ENCODE results near the gene ANKS3. TPM values are rescaled to one million over a fixed set of nuclear protein-coding genes. Genes with fewer than 3 reads are reported as not detected.

Gene ANKS3
- total and polyA plus RNA-seq, 8 donors: 11.6 to 183 (median 25.9) TPM

- no peak for DNase-seq
- WGBS, 5 donors: 92 to 97% (median 95%) methylated on average over 8 of the region's 8 CpGs
- no peak overlapping the region for H3K4me3 ChIP-seq
- peaks cover 0 to 11% (median 10%) of the 10 kb centered on the region in 4 donors for H3K4me1 ChIP-seq
- intact Hi-C loops (cut with DNase I; ENCODE audit: low total_unique reads): no loop called here
- peaks cover 31 to 83% (median 73%) of the 10 kb centered on the region in 4 donors for H3K36me3 ChIP-seq
- H3K9me3 ChIP-seq: no peaks in the 10 kb centered on the region
- TF ChIP-seq EP300 (IDR thresholded peaks at IDR 0.05): no peak
- TF ChIP-seq POLR2A (IDR thresholded peaks at IDR 0.05): no peak
- no peak for TF ChIP-seq POLR2AphosphoS5 (IDR thresholded peaks at IDR 0.05)
- H3K27me3 ChIP-seq: no peaks in the 10 kb centered on the region
- H3K27ac ChIP-seq: no peak overlapping the region
These were observed 5.4 kb downstream of the ANKS3 start for GRCh38 chr16:4728676-4729075.

GRCh38 chr16:4726616-4727015, 7.5 kb downstream of the ANKS3 start:
- no peak for TF ChIP-seq CTCF (IDR thresholded peaks at IDR 0.05)
- TF ChIP-seq EP300 (IDR thresholded peaks at IDR 0.05): no peak
- no peak for TF ChIP-seq POLR2AphosphoS5 (IDR thresholded peaks at IDR 0.05)
- no peak for TF ChIP-seq POLR2A (IDR thresholded peaks at IDR 0.05)
- Histone ChIP-seq H3K36me3 (peaks cover 31 to 98% (median 93%) of the 10 kb centered on the region in 4 donors), H3K27me3 (no peaks in the 10 kb centered on the region), H3K4me3 (no peak overlapping the region), H3K4me1 (no peaks in the 10 kb centered on the region), H3K27ac (no peak overlapping the region), H3K9me3 (no peaks in the 10 kb centered on the region)
- WGBS, 5 donors: 93 to 96% (median 94%) methylated on average over 18 of the region's 18 CpGs
- no peak for DNase-seq
- intact Hi-C loops (cut with DNase I; ENCODE audit: low total_unique reads): no loop called here

- H3K4me1 ChIP-seq: no peaks in the 10 kb centered on the region
These were observed 9.3 kb downstream of the ANKS3 start for GRCh38 chr16:4724661-4725270.

GRCh38 chr16:4723071-4723767, 10.9 kb downstream of the ANKS3 start:
- intact Hi-C loops (cut with DNase I; ENCODE audit: low total_unique reads): no loop called here
- DNase-seq: no peak
- no peak overlapping the region for H3K27ac ChIP-seq
- no peaks in the 10 kb centered on the region for H3K9me3 ChIP-seq
- no peak overlapping the region for H3K4me3 ChIP-seq
- WGBS, 5 donors: 94 to 97% (median 95%) methylated on average over 14 of the region's 14 CpGs
- TF ChIP-seq POLR2A (IDR thresholded peaks at IDR 0.05) (no peak), POLR2AphosphoS5 (IDR thresholded peaks at IDR 0.05) (no peak), CTCF (IDR thresholded peaks at IDR 0.05) (no peak), EP300 (IDR thresholded peaks at IDR 0.05) (no peak)
- no peaks in the 10 kb centered on the region for H3K4me1 ChIP-seq
- peaks cover 21 to 88% (median 83%) of the 10 kb centered on the region in 4 donors for H3K36me3 ChIP-seq
- no peaks in the 10 kb centered on the region for H3K27me3 ChIP-seq

More at GRCh38 chr16:4724661-4725270, 9.3 kb downstream of the ANKS3 start:
- H3K27me3 ChIP-seq: no peaks in the 10 kb centered on the region
- intact Hi-C loops (cut with DNase I; ENCODE audit: low total_unique reads): no loop called here
- H3K36me3 ChIP-seq: peaks cover 31 to 89% (median 85%) of the 10 kb centered on the region in 4 donors
- H3K27ac ChIP-seq: no peak overlapping the region
- no peak overlapping the region for H3K4me3 ChIP-seq
- TF ChIP-seq POLR2A (IDR thresholded peaks at IDR 0.05) (no peak), EP300 (IDR thresholded peaks at IDR 0.05) (no peak), CTCF (IDR thresholded peaks at IDR 0.05) (no peak), POLR2AphosphoS5 (IDR thresholded peaks at IDR 0.05) (no peak)
- no peak for DNase-seq
- 92 to 93% (median 92%) methylated on average over 11 of the region's 11 CpGs for WGBS, 5 donors
- no peaks in the 10 kb centered on the region for H3K9me3 ChIP-seq
